HepG2 (cell line): ENCODE data around the gene TMEM150C.

Source experiments
- AKAP8 ChIP-seq: sonication (generic); formaldehyde crosslinking; IDR thresholded peaks from 2 replicates; pipeline ENCODE4 v1.5.1; 2020; ENCODE audit warnings: mild to moderate bottlenecking, missing genetic modification reagents
- CBX5 ChIP-seq: sonication (generic); formaldehyde crosslinking; IDR thresholded peaks from 2 replicates; pipeline ENCODE4 v1.4.0; 2020; ENCODE audit warnings: missing genetic modification reagents, borderline replicate concordance
- CTCF ChIP-seq: sonication (generic); formaldehyde crosslinking; IDR thresholded peaks from 2 replicates; pipeline ENCODE4 v1.5.0; 2020; ENCODE audit warnings: mild to moderate bottlenecking, missing genetic modification reagents, moderate library complexity
- ELF1 ChIP-seq: sonication (generic); formaldehyde crosslinking; IDR thresholded peaks from 2 replicates; pipeline ENCODE4 v1.4.0; 2020; ENCODE audit warnings: missing genetic modification reagents
- ZNF800 ChIP-seq: sonication (generic); formaldehyde crosslinking; IDR thresholded peaks from 2 replicates; pipeline ENCODE4 v1.4.0; 2020; ENCODE audit warnings: missing genetic modification reagents

- no peak for TF ChIP-seq ZNF800 (CRISPR knock-in tag)
- TF ChIP-seq AKAP8 (CRISPR knock-in tag): no peak
- TF ChIP-seq CTCF: no peak
- TF ChIP-seq CBX5 (CRISPR knock-in tag): no peak
- no peak for TF ChIP-seq ELF1 (CRISPR knock-in tag)
Observed at GRCh38 chr4:82437285-82438005, 124.3 kb downstream of the TMEM150C start.
